ENCODE results near the gene GALNS. TPM values are rescaled to one million over a fixed set of nuclear protein-coding genes. Genes with fewer than 3 reads are reported as not detected.
"Not testable (repeated sequence)": the region's sequence is repeated elsewhere in the genome, so short reads cannot be mapped to it uniquely, and the experiment has no call there.

Gene GALNS
- total RNA-seq, 1 donor from 2014 or later, result 32.8 TPM

DNA sequence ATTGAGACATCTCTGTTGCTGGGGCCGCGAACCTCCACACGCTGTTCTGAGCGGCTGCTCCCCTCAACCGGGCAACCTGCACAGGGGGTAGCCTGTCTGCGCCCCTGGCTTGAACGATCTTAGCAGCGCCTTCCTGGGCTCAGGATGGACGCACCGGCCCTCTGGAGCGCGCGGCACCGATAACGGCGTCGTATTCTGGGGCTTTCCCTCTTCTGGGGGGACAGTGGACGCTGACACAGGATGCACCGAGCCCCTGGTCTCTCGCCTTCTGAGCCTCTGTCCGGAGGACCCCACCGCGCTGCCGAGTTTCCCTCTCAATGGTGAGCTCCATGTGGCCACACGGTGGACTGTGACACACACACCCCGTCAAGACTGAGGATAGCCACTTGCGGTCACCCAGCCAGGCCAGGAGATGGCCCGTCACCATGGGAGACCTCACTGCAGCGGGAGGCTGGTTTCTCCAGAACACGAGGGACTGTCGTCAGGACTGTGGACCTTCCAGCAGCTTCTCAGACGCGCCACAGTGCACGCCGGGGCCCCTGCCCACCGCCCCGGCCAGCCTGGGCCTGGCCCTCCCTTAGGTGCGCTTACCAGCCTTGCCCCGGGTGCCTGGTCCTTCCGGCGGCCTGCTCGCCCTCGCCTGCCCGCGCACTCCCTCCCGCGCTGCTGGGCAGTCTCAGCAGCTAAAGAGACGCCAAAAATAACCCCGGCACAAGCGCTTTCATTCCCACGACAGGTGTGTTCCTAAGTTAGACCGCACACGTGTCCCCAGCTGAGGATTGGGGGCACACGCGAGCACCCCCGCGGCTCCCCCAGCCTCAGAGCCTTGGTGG is 39.7 kb upstream of the GALNS start:
- DNase-seq, result no peak
- TF ChIP-seq, protein P1, sequence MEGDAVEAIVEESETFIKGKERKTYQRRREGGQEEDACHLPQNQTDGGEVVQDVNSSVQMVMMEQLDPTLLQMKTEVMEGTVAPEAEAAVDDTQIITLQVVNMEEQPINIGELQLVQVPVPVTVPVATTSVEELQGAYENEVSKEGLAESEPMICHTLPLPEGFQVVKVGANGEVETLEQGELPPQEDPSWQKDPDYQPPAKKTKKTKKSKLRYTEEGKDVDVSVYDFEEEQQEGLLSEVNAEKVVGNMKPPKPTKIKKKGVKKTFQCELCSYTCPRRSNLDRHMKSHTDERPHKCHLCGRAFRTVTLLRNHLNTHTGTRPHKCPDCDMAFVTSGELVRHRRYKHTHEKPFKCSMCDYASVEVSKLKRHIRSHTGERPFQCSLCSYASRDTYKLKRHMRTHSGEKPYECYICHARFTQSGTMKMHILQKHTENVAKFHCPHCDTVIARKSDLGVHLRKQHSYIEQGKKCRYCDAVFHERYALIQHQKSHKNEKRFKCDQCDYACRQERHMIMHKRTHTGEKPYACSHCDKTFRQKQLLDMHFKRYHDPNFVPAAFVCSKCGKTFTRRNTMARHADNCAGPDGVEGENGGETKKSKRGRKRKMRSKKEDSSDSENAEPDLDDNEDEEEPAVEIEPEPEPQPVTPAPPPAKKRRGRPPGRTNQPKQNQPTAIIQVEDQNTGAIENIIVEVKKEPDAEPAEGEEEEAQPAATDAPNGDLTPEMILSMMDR (IDR thresholded peaks at IDR 0.05), result no peak
- Histone ChIP-seq H3K27ac (no peak overlapping the region), H3K9me3 (no peaks in the 10 kb centered on the region), H3K4me1 (no peaks in the 10 kb centered on the region), H3K27me3 (no peaks in the 10 kb centered on the region), H3K4me3 (no peak overlapping the region), H3K36me3 (peaks cover 5% of the 10 kb centered on the region)
- ATAC-seq, result no peak
- intact Hi-C loops (cut with DNase I), result no loop called here

DNA sequence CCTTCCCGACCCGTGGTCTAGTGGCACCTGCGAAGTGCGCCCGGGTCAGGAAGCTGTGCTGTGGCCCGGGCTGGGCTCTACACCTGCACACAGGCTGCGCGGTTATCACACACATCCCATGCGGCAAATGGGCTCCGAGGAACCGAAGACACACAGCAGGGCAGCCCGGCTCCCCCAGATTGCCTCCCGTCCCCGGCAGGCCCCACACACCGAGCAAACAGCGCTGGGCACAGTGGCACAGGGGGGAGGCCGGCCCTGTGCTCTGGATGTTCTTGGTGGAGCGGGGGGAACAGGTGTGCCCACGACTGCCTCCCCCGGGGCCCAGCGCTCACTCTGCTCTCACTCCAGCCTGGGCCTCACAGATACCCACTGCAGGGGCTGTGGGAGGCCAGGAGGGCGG is 38.6 kb upstream of the GALNS start:
- no peak for ATAC-seq
- no peaks in the 10 kb centered on the region for H3K9me3 ChIP-seq
- no peak for DNase-seq
- TF ChIP-seq, protein P1 (IDR thresholded peaks at IDR 0.05), result no peak
- no peak overlapping the region for H3K27ac ChIP-seq
- intact Hi-C loops (cut with DNase I), result no loop called here
- no peaks in the 10 kb centered on the region for H3K36me3 ChIP-seq
- H3K27me3 ChIP-seq, result no peaks in the 10 kb centered on the region
- H3K4me3 ChIP-seq, result no peak overlapping the region
- H3K4me1 ChIP-seq, result no peaks in the 10 kb centered on the region

DNA sequence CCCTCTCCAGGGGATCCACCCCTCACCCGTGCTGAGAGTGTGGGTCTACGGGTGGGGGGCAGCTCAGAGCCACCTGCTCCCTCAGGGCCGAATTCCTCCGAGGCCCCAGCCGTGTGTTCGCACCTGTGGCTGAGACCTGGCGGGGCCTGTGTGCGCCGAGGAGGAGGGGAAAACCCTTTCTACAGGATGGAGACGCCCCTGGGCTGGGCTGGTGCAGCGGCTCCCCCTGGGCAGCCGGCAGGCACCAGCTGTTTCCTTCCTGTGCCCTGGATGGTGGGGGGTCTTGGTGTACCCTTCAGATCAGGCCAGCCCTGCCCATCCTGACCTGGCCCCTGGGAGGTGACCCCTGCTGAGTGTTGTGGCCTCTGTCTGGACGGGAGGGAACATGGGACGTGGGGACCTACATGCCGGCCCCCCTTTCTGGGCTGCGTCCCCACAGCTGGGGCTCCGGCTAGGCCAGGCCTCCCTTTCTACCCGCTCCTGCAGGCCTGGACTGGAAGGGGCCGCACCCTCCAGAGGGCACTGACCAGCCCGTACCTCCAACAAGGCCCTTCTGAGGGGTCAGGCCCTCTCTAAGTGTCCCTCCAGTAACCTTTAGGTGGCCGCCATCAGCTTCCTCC is 38.0 kb upstream of the GALNS start:
- Histone ChIP-seq H3K4me1 (no peaks in the 10 kb centered on the region), H3K36me3 (no peaks in the 10 kb centered on the region), H3K27ac (no peak overlapping the region), H3K4me3 (no peak overlapping the region), H3K9me3 (no peaks in the 10 kb centered on the region), H3K27me3 (no peaks in the 10 kb centered on the region)
- ATAC-seq (no peak), DNase-seq (no peak)
- intact Hi-C loops (cut with DNase I), result no loop called here
- TF ChIP-seq, protein P1 (IDR thresholded peaks at IDR 0.05), result no peak

DNA sequence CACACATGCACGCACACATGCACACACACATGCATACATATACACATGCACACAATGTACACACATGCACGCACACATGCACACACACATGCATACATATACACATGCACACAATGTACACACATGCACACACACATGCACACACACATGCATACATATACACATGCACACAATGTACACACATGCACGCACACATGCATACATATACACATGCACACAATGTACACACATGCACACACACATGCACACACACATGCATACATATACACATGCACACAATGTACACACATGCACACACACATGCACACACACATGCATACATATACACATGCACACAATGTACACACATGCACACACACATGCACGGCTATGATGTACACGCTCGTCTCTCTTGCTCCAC is 37.5 kb upstream of the GALNS start:
- H3K9me3 ChIP-seq; H3K27me3 ChIP-seq; ATAC-seq; H3K36me3 ChIP-seq; DNase-seq; H3K27ac ChIP-seq; H3K4me1 ChIP-seq; H3K4me3 ChIP-seq; intact Hi-C loops (cut with DNase I): not testable (repeated sequence)

DNA sequence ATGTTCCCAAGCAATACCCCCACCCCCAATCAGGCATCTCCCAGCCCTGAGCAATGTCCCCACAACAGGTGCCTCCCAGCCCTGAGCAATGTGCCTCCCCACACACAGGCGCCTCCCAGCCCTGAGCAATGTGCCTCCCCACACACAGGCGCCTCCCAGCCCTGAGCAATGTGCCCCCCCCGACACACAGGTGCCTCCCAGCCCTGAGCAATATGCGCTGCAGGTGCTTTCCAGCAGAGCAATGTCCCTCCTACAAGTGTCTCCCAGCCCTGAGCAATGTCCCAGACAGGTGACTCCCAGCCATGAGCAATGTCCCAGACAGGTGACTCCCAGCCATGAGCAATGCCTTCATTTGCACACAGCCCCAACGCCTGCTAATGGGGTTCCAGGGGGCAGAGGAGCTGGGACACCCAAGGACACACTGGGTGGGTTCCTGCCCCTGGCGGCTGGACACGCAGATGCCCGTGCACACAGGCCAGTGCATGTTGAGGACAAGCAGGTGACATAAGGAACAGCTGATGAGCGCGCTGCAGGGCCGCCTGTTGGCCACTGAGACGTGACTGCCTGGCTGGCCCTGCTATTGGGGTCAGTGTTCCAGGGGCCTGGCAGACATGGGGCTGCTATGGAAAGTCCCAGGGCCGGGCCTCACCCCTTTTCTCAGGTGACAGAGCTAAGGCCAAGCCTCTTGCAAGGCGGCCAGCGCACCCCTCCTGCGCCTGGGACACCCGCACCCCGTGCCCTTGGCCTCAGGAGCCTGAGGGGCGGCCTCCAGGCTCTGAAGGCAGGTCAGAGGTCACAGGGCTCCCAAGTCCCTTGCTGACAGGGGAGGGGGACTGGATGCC is 36.6 kb upstream of the GALNS start:
- Histone ChIP-seq H3K27ac (no peak overlapping the region), H3K27me3 (no peaks in the 10 kb centered on the region), H3K9me3 (no peaks in the 10 kb centered on the region), H3K4me3 (no peak overlapping the region), H3K36me3 (no peaks in the 10 kb centered on the region), H3K4me1 (no peaks in the 10 kb centered on the region)
- DNase-seq (no peak), ATAC-seq (no peak)
- TF ChIP-seq, protein P1 (IDR thresholded peaks at IDR 0.05), result no peak
- intact Hi-C loops (cut with DNase I), result no loop called here

DNA sequence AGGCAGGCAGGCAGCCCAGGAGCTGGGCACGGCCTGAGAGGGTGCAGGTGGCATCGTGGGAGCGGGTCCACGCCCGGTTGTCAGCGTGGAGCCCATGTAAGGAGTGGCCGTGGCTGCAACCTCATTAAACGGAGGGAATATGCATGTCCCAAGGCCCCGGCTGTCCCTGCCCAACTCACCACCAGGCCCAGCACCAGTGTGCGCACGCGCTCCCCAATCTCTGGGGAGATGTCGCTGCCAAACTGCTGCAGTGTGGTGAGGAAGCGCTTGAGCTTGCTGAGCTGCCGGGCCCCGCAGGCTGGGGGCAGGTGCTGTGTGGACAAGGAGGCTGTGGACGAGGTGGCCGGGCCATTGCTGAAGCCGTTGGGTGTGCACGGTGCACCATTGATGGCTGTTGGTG is 35.3 kb upstream of the GALNS start:
- no peak overlapping the region for H3K4me3 ChIP-seq
- no peak overlapping the region for H3K27ac ChIP-seq
- DNase-seq (no peak), ATAC-seq (no peak)
- intact Hi-C loops (cut with DNase I), result no loop called here
- H3K27me3 ChIP-seq, result no peaks in the 10 kb centered on the region
- no peaks in the 10 kb centered on the region for H3K9me3 ChIP-seq
- TF ChIP-seq, protein P1 (IDR thresholded peaks at IDR 0.05), result no peak
- H3K4me1 ChIP-seq, result no peaks in the 10 kb centered on the region
- H3K36me3 ChIP-seq, result no peaks in the 10 kb centered on the region

Data from upper lobe of right lung (tissue), 1 donor.